HG02943 (cell line): ENCODE measurements around the gene GBP2.
"Not testable (repeated sequence)": the region's sequence is repeated elsewhere in the genome, so short reads cannot be mapped to it uniquely, and the experiment has no call there.

ENCODE experiments used
- ATAC-seq: cut with Tn5 transposase; IDR thresholded peaks from one replicate; pipeline ENCODE4 v1.9.1; 2021; ENCODE audit warnings: mild to moderate bottlenecking, low read depth, moderate library complexity; ENCODE audit not compliant: unreplicated experiment

The GBP2 gene

GRCh38 chr1:89126602-89127565 lies 970 bp upstream of the GBP2 start:
- ATAC-seq = not testable (repeated sequence)

- no peak for ATAC-seq
Measured at GRCh38 chr1:89125240-89125912, 538 bp downstream of the GBP2 start.

- no peak for ATAC-seq
Measured at GRCh38 chr1:89121641-89122040, 4.3 kb downstream of the GBP2 start.

GRCh38 chr1:89114662-89115061 lies 11.3 kb downstream of the GBP2 start:
- no peak for ATAC-seq

- ATAC-seq = no peak
Measured at GRCh38 chr1:89112871-89113613, 12.9 kb downstream of the GBP2 start.

- no peak for ATAC-seq
Measured at GRCh38 chr1:89104687-89105086, 21.2 kb downstream of the GBP2 start.

- no peak for ATAC-seq
Measured at GRCh38 chr1:89104147-89104546, 21.8 kb downstream of the GBP2 start.

- no peak for ATAC-seq
Measured at GRCh38 chr1:89102021-89102420, 23.9 kb downstream of the GBP2 start.

- ATAC-seq = no peak
Measured at GRCh38 chr1:89100412-89100811, 25.5 kb downstream of the GBP2 start.

GRCh38 chr1:89098857-89099256 lies 27.1 kb downstream of the GBP2 start:
- no peak for ATAC-seq

GRCh38 chr1:89095737-89096136 lies 30.2 kb downstream of the GBP2 start:
- ATAC-seq = no peak

- no peak for ATAC-seq
Measured at GRCh38 chr1:89089962-89090361, 36.0 kb downstream of the GBP2 start.

GRCh38 chr1:89088572-89088971 lies 37.3 kb downstream of the GBP2 start:
- ATAC-seq = no peak

- no peak for ATAC-seq
Measured at GRCh38 chr1:89087241-89087640, 38.7 kb downstream of the GBP2 start.

- no peak for ATAC-seq
Measured at GRCh38 chr1:89085781-89086180, 40.1 kb downstream of the GBP2 start.

- no peak for ATAC-seq
Measured at GRCh38 chr1:89081005-89081404, 44.9 kb downstream of the GBP2 start.

GRCh38 chr1:89080068-89080467 lies 45.8 kb downstream of the GBP2 start:
- not testable (repeated sequence) for ATAC-seq

- ATAC-seq = not testable (repeated sequence)
Measured at GRCh38 chr1:89072466-89073065, 53.3 kb downstream of the GBP2 start.

- no peak for ATAC-seq
Measured at GRCh38 chr1:89070509-89070908, 55.4 kb downstream of the GBP2 start.

GRCh38 chr1:89069951-89070350 lies 56.0 kb downstream of the GBP2 start:
- no peak for ATAC-seq

GRCh38 chr1:89068291-89068690 lies 57.6 kb downstream of the GBP2 start:
- no peak for ATAC-seq
